ENCODE data around the gene RGL3.

GRCh38 chr19:11446652-11447301, 27.7 kb upstream of the RGL3 start:
- no peak for TF ChIP-seq POLR2A (IDR thresholded peaks at IDR 0.05; ENCODE audit: low read length)
- TF ChIP-seq GATA1 (IDR thresholded peaks at IDR 0.05; ENCODE audit: low read depth, low read length) = no peak
